GM19023 (cell line): ENCODE data around the gene ZBTB43.
A peak's percentile ranks its signal among the peaks of the same experiment; 100 is the strongest.
"Not testable (repeated sequence)": the region's sequence is repeated elsewhere in the genome, so short reads cannot be mapped to it uniquely, and the experiment has no call there.

Source experiments
- ATAC-seq: cut with Tn5 transposase; IDR thresholded peaks from one replicate; pipeline ENCODE4 v1.9.1; 2021; ENCODE audit warnings: mild to moderate bottlenecking, moderate library complexity; ENCODE audit not compliant: unreplicated experiment

Gene ZBTB43

DNA sequence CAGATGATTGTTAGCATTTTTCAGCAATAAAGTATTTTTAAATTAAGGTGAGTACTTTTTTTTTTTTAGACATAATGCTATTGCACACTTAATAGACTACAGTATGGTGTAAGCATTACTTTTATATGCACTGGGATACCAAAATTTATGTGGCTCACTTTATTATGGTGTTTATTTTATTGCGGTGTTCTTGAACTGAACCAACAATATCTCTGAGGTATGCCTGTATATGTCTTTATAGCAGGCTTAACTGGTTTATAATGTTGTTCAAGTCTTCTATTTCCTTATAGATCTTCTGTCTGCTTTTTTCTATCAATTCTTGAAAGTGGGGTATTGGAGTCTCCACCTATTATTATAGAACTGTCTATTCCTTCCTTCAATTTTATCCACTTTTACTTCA is 18.0 kb downstream of the ZBTB43 start:
- ATAC-seq: no peak

DNA sequence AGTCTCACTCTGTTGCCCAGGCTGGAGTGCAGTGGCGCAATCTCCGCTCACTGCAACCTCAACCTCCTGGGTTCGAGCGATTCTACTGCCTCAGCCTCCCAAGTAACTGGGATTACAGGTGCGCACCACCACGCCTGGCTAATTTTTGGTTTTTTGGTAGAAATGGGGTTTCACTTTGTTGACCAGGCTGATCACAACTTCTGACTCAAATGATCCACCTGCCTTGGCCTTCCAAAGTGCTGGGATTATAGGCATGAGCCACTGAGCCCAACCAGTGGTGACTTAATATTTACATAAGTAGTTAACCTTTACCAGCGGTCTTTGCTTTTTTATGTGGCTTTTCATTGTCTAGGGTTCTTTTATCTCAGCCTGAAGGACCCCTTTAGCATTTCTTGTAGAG is 19.2 kb downstream of the ZBTB43 start:
- ATAC-seq: not testable (repeated sequence)

DNA sequence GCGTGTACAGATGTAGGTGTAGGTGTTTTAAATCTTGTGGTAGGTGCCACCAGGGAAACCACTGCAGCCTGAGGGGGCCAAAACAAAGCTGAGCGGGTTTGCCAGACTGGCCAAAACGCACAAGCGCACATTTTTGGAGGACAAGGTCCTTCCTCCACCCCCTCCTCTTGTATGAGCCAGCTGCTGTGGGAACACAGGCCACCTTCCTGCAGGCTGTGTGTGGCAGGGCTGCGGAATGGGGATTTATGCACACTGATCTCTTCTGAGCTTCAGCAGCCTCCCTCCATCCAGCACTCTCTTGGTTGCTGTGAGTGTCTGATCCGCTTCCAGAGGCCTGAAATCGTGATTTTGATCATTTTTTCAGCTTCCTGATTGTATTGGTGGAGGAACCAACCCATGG is 22.4 kb downstream of the ZBTB43 start:
- ATAC-seq: no peak

- no peak for ATAC-seq
Observed at GRCh38 chr9:126829035-126829434, 24.2 kb downstream of the ZBTB43 start.

- no peak for ATAC-seq
Observed at GRCh38 chr9:126830827-126831226, 26.0 kb downstream of the ZBTB43 start.

GRCh38 chr9:126832440-126832839 is 27.6 kb downstream of the ZBTB43 start:
- no peak for ATAC-seq

DNA sequence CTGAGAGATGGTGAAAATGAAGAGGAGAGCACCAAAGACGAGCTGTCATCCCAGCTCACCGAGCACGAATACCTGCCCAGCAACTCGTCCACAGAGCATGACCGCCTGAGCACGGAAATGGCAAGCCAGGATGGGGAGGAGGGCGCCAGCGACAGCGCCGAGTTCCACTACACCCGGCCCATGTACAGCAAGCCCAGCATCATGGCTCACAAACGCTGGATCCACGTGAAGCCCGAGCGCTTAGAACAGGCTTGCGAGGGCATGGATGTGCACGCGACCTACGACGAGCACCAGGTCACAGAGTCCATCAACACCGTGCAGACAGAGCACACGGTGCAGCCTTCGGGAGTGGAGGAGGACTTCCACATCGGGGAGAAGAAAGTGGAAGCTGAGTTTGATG is 28.2 kb downstream of the ZBTB43 start:
- ATAC-seq: no peak

- no peak for ATAC-seq
Observed at GRCh38 chr9:126833710-126834345, 29.0 kb downstream of the ZBTB43 start.

DNA sequence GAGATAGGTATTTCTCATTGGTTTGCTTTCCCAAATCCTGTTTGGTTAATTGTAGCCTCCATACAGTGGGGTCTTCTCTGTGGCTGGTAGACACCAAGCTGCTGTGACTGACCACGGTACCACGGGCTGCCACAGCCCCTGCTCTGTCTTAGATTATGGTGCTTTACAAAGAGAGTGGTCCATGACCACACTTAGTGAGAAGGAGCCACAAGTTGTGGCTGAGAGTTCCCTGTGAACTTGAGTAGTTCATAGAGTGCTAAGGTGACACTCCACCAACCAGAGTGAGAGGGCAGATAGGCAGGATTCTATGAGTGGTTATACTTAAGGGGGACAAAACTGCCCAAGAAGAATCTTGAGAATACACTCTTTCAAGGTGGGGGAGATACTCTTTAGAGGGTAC is 29.8 kb downstream of the ZBTB43 start:
- no peak for ATAC-seq

- no peak for ATAC-seq
Observed at GRCh38 chr9:126836216-126836615, 31.4 kb downstream of the ZBTB43 start.

DNA sequence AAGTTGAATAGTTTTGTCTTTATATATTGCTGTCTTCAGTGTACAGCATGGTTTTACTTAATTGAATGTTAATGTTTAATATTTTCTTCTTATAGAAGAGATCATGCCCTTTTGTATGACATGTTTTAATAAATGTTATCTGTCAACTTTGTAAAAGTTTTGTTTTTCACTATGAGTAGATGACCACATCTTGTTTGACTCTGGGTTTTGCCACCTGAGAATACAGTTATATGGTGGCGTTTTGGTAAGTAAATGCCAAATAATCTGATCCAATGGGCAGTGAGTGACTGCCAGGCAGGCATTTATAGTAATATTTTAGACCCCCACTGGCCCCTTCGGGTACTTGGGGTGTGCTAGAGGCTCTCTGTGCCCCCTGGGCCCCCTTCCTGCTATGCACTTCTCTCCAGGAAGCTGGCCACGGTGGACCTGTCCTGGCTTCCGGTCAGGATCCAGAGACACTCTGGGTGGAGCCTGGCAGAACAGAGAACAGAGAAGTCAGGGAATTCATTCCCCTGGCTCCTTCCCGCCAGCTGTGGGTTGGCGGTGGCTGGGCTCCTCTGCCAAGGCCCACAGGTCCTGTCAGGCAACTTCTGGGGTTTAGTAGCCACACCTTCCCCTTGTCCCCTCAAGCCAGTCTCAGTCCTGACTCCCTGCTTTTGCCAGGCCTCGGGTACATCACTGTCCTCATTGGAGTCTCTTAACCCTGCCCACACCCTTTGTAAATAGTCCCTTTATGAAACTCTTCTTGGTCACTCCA is 33.4 kb downstream of the ZBTB43 start:
- ATAC-seq: peak; percentile 12

DNA sequence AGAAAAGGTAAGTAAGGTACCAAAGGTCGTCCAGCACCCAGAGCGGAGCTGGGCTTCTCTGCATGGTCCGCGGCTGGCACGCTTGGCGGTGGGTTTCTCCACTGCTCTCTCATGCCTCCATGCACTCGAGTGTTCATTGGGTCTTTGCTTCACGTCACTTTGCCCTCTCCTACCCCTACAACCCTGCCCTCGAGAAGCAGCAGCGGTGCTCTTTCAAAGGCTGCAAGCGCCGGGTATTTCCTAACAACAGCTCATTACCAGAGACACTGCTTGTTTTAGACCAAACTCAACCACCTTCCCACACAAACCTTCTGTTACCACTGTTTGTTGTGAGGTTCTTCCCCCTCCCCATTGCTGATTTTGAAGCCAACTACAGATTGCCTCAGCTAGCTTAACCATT is 34.1 kb downstream of the ZBTB43 start:
- peak; percentile 59 for ATAC-seq

DNA sequence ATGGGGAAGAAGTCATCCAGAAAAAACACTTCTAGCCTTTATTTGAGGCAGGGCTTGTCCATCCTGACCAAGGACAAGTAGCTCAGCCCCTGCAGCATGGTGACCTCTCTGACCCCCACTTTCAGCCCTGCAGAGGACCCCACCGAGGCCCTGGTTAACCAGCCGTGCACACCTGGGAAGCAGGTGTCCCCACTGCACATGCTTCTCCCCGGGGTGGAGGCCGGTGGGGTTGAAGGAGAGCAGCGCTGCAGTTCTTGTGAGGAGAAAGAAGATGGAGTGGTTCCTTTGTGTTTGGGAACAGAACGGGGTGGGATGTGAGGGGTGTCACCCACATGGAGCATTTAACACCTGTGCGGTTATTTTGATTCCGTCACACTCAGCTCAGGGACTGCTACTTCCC is 34.5 kb downstream of the ZBTB43 start:
- peak; percentile 9 for ATAC-seq

DNA sequence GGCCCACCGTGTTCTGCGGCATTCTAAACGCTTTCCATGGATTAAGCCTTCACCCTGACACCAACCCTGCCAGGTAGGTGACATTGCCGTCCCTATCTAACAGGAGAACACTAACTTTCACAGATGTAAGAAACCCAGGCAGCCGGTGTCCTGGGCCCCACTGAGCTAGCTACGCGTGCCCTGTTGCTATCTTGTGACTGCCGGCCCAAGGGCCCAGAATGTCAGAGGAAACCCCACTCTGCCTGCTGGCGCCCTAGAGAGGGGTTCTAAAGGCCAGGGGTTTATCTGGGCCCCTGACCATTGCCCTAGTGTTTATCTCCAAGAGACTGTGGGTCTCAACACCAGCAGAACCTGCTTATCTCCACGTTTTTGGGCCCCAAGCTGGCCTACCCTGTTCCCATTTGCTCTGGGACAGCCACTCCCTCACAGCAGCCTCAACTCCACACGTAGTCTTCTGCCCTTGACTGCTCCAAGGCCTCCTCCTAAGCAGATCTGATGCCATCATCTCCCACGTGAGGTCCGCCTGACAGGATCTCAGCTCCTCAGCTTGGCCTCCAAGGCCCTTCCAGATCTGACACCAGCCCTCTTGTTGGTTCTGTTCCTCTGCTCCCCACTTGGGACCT is 37.5 kb downstream of the ZBTB43 start:
- no peak for ATAC-seq

DNA sequence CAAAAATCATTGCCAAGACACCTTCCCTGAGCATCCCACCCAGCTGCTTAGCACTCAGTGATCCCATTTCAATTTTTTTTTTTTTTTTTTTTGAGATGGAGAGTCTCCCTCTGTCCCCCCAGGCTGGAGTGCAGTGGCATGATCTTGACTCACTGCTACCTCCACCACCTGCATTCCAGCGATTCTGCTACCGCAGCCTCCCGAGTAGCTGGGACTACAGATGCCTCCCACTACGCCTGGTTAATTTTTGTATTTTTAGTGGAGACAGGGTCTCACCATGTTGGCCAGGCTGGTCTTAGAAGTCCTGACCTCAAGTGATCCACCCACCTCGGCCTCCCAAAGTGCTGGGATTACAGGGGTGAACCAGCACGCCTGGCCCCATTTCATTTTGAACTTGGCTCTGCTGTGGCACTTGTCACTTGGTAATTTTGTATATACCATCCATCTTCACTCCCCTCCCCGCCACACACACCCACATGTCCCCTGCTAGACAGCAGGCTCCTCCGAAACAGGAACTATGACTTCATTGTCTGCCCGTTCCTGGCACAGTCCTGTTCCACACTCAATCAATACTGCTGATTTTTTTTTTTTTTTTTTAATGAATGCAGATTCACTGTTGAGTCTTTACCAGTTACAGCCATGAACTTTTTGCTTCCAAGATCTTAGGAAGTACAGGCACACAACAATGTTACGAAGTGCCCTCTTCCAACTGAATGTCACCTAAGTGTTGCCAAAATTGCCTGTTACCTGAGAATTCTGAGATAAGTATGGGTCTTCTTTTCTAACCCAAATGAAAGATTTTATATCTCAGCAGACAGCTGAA is 38.3 kb downstream of the ZBTB43 start:
- no peak for ATAC-seq

- no peak for ATAC-seq
Observed at GRCh38 chr9:126844085-126844484, 39.2 kb downstream of the ZBTB43 start.

- ATAC-seq: no peak
Observed at GRCh38 chr9:126847051-126847450, 42.2 kb downstream of the ZBTB43 start.

- ATAC-seq: no peak
Observed at GRCh38 chr9:126849591-126850225, 44.9 kb downstream of the ZBTB43 start.

GRCh38 chr9:126851286-126851880 is 46.5 kb downstream of the ZBTB43 start:
- no peak for ATAC-seq

DNA sequence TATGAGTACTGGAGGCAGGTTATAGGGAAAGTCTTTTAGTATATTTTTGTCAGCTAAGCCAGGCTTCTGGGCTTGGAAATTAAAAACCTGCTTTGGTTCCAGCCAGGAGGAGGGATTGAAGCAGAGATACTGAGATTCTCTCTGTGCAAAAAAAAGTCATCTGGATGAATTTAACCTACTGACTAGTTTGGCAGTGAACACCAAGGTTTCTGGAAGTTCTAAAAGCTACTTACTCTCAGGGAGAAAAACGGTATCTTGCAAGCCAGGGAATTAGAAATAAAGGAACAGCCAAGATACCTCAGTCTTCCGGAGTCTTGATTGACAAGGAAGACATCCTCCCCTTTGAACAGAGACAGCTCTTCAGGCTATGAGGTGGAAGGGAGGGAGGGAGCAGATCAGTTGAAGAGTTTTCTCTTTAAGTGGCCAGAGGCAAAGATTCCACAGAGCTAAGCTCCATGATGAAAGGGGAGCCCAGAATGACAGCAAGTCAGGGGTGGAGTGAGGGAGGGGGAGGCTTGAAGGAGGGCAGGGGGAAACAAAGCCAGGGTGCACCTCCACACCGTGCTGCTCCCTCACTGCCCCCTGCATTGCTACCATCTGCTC is 47.3 kb downstream of the ZBTB43 start:
- no peak for ATAC-seq
